ENCODE data around the gene MAN1A1.

GRCh38 chr6:119345114-119345513 is 4.4 kb downstream of the MAN1A1 start:
- no peak for TF ChIP-seq CTCF (conservative IDR thresholded peaks at IDR 0.05; ENCODE audit: low read depth, low read length)
- TF ChIP-seq EZH2 (IDR thresholded peaks at IDR 0.05; ENCODE audit: borderline replicate concordance, low read depth, low read length, poor library complexity, severe bottlenecking) = no peak

Data from A673 (cell line).